HG02973 (cell line): ENCODE measurements around the gene TMEM190.
"Not testable (repeated sequence)": the region's sequence is repeated elsewhere in the genome, so short reads cannot be mapped to it uniquely, and the experiment has no call there.

ENCODE experiments used
- ATAC-seq: cut with Tn5 transposase; IDR thresholded peaks from one replicate; pipeline ENCODE4 v1.9.1; 2021; ENCODE audit warnings: moderate library complexity; ENCODE audit not compliant: unreplicated experiment

TMEM190 gene

DNA sequence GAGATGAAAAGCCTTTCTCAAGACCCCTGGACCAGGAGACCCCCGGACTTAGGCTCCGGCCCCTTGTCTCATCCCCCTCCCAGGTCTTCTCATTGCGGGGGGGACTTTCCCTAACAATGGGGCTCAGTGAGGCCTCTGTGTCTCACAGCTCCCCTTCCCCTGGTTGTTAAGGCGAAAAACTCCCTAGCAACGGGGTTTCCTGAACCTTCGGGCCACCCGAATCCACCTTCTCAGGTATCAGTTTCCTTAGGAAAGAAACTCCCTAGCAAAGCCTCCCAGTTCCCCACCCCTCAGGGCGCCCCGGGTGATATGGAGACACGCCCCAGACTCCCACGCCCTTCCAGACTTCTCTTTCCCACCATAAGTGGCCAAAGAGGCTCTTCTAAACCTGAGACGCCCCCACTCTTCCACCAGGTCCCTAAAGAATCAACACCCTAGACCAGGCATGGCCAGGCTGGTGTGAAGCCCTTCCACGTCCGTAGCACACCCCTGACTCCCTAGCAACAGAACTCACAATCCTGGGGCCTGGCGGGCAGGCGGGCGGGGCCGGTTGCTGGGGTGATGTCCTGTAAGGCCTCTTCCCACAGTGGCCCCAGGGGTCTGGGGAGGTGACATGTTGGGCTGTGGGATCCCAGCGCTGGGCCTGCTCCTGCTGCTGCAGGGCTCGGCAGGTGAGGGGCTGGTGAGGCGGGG, at the start of gene TMEM190:
Gene TMEM190, plus strand, starts transcription at position 586 of the 693 bp plus-strand sequence. Its CDS starts 28 bp downstream, at position 614.
- no peak for ATAC-seq

- not testable (repeated sequence) for ATAC-seq
Measured at GRCh38 chr19:55328774-55329318, 47.8 kb upstream of the TMEM190 start.

DNA sequence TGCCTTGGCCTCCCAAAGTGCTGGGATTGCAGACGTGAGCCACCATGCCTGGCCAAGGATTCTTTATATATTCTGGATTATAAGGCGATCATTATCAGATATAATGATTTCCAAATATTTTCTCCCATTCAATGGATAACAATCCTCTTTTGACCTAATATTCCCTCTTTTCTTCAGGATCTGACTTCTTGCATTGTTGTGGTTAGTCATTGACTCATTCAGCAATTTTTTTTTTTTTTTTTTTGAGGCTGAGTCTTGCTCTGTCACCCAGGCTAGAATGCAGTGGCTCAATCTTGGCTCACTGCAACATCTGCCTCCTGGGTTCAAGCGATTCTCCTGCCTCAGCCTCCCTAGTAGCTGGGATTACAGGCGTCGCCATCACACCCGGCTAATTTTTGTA, 46.8 kb upstream of the TMEM190 start:
- not testable (repeated sequence) for ATAC-seq

GRCh38 chr19:55333870-55334269, 42.8 kb upstream of the TMEM190 start:
- no peak for ATAC-seq

- ATAC-seq = no peak
Measured at GRCh38 chr19:55336101-55336500, 40.5 kb upstream of the TMEM190 start.

DNA sequence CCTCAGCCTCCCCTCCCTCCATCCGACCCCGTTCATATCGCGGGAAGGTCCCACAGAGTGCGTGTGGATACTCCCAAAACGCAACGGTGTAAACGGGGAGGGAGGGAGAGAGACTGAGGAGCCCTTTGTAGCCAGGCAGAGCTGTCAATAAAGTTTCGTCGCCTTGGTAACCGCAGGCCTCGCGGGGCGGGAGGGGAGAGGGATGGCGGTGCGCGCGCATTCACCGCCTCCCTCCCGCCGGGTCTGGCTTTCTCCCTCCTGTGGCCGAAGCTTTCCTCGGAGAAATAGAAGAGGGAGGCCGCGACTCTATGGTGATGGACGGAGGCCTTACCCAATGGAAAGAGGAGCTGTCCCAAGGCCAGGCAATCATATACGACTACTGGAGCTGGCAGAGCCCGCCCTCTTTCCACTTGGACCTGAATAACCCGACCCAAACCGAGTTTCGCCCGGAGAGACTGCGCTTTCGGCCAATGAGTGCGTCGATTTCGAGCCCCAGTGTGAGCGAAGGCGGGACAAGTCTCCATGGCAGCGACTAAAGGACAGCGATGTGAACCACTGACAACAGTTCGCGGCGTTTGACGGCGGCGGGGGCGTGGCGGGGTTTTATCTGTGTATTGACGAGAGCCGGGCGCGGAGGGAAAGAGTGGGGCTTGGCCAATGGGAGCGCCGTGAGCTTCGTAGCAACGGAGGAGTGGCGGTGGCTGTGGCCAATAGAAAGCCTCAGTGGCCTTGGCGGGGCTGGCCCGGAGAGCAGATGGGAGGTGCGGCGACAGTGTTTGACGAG, 37.3 kb upstream of the TMEM190 start, which contains the start of gene KMT5C:
Gene KMT5C, plus strand, starts transcription at position 772 of the 784 bp plus-strand sequence. CDS start 2,061 bp downstream, outside the sequence.
- ATAC-seq = peak; percentile 77

- no peak for ATAC-seq
Measured at GRCh38 chr19:55339889-55340783, 36.5 kb upstream of the TMEM190 start.

DNA sequence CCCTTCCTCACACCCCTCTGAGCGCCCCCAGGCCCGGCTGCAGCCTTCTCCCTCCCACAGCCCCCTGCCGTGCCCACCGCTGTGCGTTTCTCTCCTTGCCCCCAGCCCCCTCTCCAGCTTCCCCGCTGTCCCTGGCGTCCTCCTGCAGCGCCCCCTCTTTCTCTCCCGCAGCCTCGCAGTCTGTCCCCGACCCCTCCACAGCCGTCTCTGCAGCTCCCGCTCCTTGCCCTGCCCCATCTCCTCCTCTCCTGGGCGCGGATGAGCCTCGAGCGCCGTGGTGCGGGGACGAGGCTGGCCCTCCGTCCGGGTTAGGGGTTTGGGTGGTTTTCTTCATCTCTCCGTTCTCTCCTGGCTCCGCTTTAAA, 35.9 kb upstream of the TMEM190 start:
- no peak for ATAC-seq

DNA sequence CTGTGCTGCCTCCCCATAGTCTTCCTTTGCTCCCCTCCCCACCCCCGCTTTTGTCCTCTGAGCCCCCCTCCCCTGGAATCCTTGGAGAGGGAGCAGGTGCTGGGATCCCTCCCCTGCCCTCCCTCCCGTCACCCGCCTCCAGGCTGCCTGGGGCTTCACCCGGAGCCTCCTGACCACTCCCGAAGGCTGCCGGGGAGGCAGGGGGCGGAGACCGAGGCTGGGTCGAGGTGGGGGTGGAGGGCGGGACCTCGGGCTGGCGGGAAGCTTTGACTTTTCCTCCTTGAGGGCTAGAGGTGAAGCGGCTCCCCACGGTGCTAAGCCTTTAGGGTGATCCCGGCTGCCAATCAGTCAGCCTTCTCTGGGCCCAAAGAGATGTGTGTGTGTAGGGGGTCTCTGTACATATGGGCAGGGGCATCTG, 35.4 kb upstream of the TMEM190 start:
- no peak for ATAC-seq

DNA sequence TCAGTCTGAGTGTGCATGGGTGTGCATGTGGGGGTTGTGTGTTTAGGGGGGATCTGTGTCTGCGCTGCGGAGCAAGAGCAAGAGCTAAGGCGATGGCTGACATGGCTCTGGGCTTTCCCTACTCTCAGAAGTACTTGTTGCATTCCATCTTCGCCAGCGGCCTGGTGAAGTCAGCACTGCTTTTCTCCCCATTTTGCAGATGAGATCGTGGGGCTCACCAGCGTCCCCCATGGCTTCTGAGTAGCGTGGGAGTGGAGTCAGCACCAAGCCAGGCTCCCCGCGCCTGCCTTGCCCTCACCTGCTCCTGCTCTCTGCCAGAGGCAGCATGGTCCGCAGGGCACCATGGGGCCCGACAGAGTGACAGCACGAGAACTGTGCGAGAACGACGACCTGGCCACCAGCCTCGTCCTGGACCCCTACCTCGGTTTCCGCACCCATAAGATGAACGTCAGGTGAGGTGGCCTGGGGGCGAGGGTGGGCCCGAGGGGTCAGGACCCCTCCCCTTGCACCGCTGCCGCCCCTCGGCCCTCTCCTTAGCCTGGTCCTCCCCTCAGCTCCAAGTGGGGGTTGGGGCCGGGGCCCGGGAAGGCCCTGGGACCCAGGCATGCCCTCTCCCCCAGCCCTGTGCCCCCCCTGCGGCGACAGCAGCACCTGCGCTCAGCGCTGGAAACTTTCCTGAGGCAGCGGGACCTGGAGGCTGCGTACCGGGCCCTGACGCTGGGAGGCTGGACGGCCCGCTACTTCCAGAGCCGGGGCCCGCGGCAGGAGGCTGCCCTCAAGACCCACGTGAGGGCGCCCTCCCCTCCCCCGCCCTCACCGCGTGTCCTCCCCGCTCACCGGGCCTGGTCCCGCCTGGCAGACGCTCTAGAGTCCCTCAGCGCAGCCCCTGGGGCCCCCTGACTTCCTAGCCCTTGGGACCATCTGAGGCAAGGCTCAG, 34.8 kb upstream of the TMEM190 start:
- no peak for ATAC-seq

DNA sequence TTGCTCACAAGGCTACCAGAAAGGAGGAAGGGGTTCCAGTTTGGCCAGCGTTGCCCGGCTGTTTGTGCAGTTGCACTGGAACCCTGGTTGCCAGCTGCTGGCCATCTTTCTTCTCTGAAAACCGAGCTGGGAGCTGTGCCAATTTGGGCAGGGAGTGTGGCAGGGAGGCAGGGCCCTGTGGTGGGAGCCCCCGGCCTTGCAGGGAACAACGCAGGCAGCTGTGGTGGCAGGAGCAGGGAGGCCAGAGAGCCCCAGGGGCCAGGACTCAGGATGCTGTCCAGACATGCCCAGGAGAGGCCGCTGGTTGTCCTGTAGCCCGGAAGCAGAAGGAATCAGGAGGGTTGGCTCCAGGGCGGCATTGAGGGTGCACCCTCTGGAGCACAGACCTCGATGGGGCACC, 32.2 kb upstream of the TMEM190 start:
- ATAC-seq = no peak

DNA sequence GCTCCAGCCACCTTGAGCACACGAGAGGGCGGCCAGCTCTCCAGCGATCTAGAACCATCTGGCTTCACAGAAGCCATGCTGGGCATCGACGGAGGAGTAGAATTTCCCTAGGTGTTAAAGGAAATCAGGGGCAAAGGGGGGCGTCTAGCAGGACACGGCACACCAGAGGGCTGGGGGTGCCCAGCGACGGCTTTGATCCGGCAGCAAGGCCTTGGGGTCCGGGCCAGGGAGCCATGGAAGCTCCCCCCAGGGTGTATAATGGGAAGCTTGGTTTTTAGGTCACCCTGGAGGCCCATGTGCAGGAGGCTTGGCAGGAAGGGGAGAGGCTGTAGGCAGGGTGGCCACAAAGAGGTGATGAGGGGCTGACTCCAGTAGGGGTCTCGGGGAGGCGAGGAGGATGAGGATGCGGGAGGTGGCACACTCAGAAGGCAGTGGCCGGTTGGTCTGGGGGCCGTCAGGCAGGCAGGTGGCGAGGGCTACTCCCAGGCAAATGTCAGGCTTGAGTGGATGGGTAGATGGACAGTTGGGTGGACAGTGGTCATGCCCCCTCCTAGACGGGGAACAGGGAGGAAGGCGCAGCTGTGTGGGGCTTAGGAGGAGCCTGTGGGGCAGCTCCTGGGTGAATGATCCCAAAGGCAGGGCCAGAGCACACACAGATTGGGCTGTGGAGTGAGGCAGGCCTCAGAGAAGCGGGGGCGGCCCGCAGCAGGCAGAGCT, 31.4 kb upstream of the TMEM190 start:
- ATAC-seq = no peak

DNA sequence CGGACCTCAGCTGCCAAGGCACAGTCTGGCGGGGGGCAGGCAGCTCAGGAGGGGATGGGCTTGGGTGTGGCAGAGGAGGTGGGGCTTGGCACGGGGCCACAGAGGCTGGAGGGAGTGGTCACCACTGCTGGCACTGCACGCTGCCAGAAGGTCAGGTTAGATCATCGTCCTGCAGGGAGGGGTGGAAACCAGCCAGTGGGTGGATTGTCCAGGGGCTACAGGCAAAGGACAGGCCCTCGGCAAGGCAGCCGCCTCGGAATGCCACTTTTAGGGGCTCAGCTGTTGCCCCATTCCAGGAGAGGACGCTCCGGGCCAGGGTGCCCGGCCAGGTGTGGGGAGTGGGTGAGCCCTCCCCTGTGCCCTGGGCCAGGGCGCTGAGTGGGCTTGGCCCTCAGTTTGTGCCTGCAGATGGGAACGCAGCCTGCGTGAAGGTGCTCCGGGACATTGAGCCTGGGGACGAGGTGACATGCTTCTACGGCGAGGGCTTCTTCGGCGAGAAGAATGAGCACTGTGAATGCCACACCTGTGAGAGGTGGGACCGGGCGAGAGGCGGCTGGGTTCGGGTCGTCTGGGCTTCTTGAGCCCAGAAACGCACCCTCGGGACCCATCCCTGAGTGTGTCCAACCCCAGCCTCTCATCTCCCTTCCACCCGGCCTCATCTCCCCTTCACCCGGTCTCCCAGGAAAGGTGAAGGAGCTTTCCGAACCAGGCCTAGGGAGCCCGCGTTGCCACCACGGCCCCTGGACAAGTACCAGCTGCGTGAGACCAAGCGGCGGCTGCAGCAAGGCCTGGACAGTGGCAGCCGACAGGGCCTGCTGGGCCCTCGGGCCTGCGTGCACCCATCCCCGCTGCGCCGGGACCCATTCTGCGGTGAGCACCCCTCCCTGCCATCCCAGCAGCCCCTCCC, 30.6 kb upstream of the TMEM190 start:
- no peak for ATAC-seq

GRCh38 chr19:55346725-55347441, 29.7 kb upstream of the TMEM190 start:
- no peak for ATAC-seq

DNA sequence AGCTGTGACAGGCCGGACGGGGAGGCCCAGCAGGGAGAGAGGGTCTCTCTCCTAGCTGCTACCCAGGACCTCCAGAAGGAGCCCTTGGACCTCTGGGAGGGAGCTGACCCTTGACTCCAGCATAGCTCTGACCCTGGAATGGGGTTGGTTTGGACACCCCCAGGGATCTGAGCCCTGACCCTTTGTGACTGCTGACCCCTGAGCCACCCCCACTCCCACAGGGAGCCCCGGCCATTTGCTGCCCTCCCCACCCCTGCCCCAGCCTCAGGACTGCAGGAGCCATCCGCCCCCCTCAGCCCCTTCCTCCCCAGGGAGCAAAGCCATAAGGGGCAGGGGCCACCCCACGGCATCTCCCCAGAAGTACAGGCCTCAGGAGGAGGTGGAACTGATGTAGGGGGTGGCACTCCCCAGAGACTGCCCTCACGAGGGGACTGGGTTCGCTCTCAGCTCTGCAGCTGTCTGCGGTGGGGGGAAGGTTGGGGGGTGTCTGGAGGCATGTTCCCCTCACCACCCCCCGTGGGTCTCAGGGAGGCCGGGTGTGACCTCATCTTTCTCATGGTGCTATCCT, 29.1 kb upstream of the TMEM190 start:
- no peak for ATAC-seq

DNA sequence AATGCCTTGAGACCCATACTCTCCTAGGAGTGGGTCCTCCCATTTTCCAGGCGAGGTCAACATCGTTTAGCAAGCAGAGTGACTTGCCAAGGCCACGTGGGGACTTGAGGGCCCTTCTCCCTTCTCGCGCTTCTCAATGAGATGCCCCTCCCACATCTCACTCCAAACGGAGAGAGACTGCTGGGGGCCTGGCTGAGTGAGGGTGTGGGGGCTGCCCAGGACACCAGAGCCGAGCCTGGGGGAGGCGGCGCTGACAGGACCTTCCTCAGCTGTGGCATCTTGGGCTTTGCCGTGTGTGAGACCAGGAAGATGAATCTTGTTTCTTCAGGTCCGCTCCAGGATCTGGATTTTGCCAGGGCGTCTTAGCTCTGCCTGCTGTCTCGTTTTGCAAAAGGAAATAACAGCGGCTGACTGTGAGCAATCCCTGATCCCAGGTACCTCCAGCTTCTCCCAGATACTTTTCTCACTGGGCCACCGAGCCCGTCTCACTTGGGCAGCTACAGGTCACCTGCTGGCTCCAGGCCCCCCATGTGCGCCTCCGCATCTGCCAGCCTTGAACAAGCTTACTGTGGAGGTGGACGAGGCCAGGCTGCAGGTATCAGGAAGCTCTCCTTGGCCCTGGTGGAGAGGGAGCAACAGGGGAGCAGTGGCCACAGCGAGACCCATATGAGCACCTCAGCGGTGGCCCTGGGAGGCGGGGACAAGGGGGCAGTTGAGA, 28.1 kb upstream of the TMEM190 start:
- ATAC-seq = no peak
